ENCODE data around the gene TESK2. TPM values are rescaled to one million over a fixed set of nuclear protein-coding genes. Genes with fewer than 3 reads are reported as not detected.

TESK2 gene
- total RNA-seq, 2 experiments from 2014 or later: 4.8 to 6.7 TPM

DNA sequence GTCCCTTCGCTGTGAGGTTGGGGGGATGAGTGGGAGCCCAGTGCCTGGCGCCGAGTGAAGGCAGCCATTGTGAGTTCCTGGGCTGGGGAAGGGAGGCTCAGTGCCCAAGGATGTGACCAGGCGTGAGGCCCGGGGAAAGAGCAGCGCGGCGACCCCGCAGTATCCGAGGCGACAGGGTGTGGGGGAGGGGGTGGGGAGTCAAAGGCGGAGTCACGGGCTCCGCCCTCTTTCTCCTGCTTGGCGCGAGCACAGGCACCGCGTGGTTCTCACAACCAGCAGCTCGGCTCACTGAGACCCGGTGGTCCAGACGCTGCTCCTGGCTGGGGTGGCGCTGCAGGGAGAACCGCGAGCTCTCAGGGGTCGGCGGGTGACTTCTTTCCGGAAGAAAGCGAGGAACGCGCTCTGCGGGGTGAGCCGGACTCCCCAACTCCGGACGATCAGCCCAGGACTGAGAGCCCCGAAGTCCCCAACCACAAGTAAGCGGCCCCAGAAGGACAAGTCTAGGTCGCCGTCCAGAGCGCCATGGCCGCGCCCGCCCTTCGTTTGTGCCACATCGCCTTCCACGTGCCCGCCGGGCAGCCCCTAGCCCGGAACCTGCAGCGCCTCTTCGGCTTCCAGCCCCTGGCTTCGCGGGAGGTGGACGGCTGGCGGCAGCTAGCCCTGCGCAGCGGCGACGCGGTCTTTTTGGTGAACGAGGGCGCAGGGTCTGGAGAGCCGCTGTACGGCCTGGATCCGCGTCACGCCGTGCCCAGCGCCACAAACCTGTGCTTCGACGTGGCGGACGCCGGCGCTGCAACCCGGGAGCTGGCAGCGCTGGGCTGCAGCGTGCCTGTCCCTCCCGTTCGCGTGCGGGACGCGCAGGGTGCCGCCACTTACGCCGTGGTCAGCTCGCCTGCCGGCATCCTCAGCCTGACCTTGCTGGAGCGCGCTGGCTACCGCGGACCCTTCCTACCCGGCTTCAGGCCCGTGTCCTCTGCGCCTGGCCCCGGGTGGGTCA lies 164.0 kb downstream of the TESK2 start, which contains the start of gene HPDL:
HPDL (plus strand) TSS at position 269 of the 997 bp plus-strand sequence; CDS start at position 523, 254 bp downstream.
- H3K27ac Mint-ChIP-seq: peak within 1 kb of the TSS; percentile 46

GRCh38 chr1:45325851-45326506 lies 165.0 kb downstream of the TESK2 start:
- Mint-ChIP-seq H3K27me3 (ENCODE audit: low read depth) (no peaks in the 10 kb centered on the region), H3K27ac (peak overlapping the region; percentile 46), H3K4me1 (ENCODE audit: low read depth) (peaks cover 26% of the 10 kb centered on the region), H3K9me3 (no peaks in the 10 kb centered on the region), H3K36me3 (ENCODE audit: low read depth) (peaks cover 20% of the 10 kb centered on the region), H3K4me3 (peak overlapping the region; percentile 79)
- intact Hi-C loops (cut with micrococcal nuclease): loop anchor here (1.0 kb wide), 1 partner anchor 23 kb away; no protein-coding TSS in a partner anchor
- CTCF ChIA-PET: interaction anchor here (1.2 to 1.4 kb wide), 2 partner anchors 12 to 24 kb away, joined by 3 to 4 read pairs; no protein-coding TSS in a partner anchor
- no peak for DNase-seq

More for the DNA sequence above, 164.0 kb downstream of the TESK2 start, which contains the start of gene HPDL:
- DNase-seq: peak; percentile 74
- peak within 1 kb of the TSS; percentile 79 for H3K4me3 Mint-ChIP-seq
- peaks cover 20% of the 10 kb centered on the region for H3K36me3 Mint-ChIP-seq (ENCODE audit: low read depth)
- peaks cover 26% of the 10 kb centered on the region for H3K4me1 Mint-ChIP-seq (ENCODE audit: low read depth)
- H3K9me3 Mint-ChIP-seq: no peaks in the 10 kb centered on the region
- no peaks in the 10 kb centered on the region for H3K27me3 Mint-ChIP-seq (ENCODE audit: low read depth)
- CTCF ChIA-PET: interaction anchor here (0.5 to 1.3 kb wide), 4 partner anchors 13 to 308 kb away, joined by 3 to 6 read pairs (median 4); no protein-coding TSS in a partner anchor
- intact Hi-C loops (cut with micrococcal nuclease): loop anchor here (1.0 kb wide), 1 partner anchor 24 kb away; no protein-coding TSS in a partner anchor

DNA sequence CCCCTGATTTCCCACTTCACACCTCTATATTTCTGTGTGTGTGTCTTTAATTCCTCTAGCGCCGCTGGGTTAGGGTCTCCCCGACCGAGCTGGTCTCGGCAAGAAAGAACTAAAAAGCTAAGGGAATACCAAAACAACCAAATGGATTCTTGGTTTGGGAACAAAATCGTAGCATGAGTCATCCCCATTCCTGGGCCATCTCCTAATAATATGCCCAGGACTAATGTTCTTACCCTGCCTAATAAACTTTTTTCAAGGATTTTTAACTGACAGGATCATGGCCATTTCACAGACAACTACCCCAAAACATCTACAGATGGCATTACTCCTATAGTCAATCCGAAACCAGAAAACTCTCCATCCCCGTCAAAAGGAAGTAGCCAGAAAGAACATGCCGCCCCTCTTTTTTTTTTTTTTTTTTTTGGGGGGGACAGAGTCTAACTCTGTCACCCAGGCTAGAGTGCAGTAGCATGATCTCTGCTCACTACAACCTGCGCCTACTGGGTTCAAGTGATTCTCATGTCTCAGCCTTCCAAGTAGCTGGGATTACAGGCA lies 168.4 kb downstream of the TESK2 start:
- Mint-ChIP-seq H3K9me3 (no peaks in the 10 kb centered on the region), H3K36me3 (ENCODE audit: low read depth) (no peaks in the 10 kb centered on the region), H3K4me1 (ENCODE audit: low read depth) (peaks cover 6% of the 10 kb centered on the region), H3K27me3 (ENCODE audit: low read depth) (no peaks in the 10 kb centered on the region), H3K4me3 (no peak overlapping the region), H3K27ac (no peak overlapping the region)
- intact Hi-C loops (cut with micrococcal nuclease): no loop called here
- CTCF ChIA-PET: no interaction called here
- no peak for DNase-seq

DNA sequence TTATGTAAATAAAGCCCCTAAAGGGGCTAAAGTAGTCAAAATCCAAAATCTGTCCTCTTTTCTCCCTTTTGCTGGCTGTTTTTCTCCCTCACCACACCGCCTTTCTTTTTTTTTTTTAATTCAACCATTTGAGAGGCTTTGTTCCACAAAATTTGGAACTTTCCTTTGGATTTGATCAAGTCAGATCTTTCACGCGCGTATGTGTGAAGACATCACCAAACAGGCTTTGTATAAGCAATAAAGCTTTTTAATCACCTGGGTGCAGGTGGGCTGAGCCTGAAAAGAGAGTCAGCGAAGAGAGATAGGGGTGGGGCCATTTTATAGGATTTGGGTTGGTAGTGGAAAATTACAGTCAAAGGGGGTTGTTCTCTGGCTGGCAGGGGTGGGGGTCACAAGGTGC lies 169.5 kb downstream of the TESK2 start:
- CTCF ChIA-PET: interaction anchor here (0.7 kb wide), 2 partner anchors 152 to 248 kb away, joined by 3 read pairs; no protein-coding TSS in a partner anchor
- H3K4me3 Mint-ChIP-seq: no peak overlapping the region
- no peak for DNase-seq
- H3K27ac Mint-ChIP-seq: no peak overlapping the region
- no peaks in the 10 kb centered on the region for H3K36me3 Mint-ChIP-seq (ENCODE audit: low read depth)
- H3K27me3 Mint-ChIP-seq (ENCODE audit: low read depth): no peaks in the 10 kb centered on the region
- no peaks in the 10 kb centered on the region for H3K9me3 Mint-ChIP-seq
- intact Hi-C loops (cut with micrococcal nuclease): no loop called here
- peaks cover 2% of the 10 kb centered on the region for H3K4me1 Mint-ChIP-seq (ENCODE audit: low read depth)

DNA sequence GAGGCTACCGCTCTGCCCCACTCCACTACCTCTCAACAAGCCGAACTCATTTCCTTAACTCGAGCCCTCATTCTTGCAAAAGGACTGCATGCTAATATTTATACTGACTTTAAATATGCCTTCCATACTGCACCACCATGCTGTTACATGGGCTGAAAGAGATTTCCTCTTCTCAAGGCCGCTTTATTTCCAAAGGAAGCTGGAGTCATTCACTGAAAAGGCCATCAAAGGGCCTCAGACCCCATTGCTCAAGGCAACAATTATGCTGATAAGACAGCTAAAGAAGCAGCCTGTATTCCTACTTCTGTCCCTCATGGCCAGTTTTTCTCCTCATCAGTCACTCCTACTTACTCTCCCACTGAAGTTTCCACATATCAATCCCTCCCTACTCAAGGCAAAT lies 171.2 kb downstream of the TESK2 start:
- Mint-ChIP-seq H3K4me1 (ENCODE audit: low read depth) (no peaks in the 10 kb centered on the region), H3K36me3 (ENCODE audit: low read depth) (no peaks in the 10 kb centered on the region), H3K9me3 (no peaks in the 10 kb centered on the region), H3K27ac (no peak overlapping the region), H3K27me3 (ENCODE audit: low read depth) (no peaks in the 10 kb centered on the region), H3K4me3 (no peak overlapping the region)
- no peak for DNase-seq
- intact Hi-C loops (cut with micrococcal nuclease): no loop called here
- CTCF ChIA-PET: interaction anchor here (1.2 to 1.3 kb wide), 2 partner anchors 9 to 20 kb away, joined by 4 read pairs; no protein-coding TSS in a partner anchor

GRCh38 chr1:45317166-45317565 lies 173.8 kb downstream of the TESK2 start:
- H3K36me3 Mint-ChIP-seq (ENCODE audit: low read depth): no peaks in the 10 kb centered on the region
- H3K9me3 Mint-ChIP-seq: no peaks in the 10 kb centered on the region
- no peaks in the 10 kb centered on the region for H3K4me1 Mint-ChIP-seq (ENCODE audit: low read depth)
- H3K27me3 Mint-ChIP-seq (ENCODE audit: low read depth): no peaks in the 10 kb centered on the region
- H3K27ac Mint-ChIP-seq: no peak overlapping the region
- intact Hi-C loops (cut with micrococcal nuclease): no loop called here
- H3K4me3 Mint-ChIP-seq: no peak overlapping the region
- CTCF ChIA-PET: no interaction called here
- no peak for DNase-seq

DNA sequence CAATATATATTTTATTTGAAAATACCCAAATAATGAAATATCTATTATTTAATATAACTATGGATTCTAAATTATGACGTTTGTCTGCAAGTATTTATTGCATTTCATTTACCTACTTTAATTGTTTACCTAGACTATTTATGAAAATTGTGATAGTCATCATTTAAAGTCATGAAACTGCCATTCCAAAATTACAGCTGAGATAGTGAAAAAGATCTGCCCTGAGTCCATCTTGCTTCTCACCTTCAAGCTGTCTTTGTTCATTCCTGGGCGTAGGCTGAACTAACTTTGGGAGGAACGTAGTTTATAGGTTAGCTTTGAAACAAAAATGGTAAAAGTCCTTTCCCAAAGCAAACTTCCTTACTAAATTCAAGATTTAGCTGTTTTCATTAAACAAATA lies 176.7 kb downstream of the TESK2 start:
- Mint-ChIP-seq H3K36me3 (ENCODE audit: low read depth) (no peaks in the 10 kb centered on the region), H3K9me3 (no peaks in the 10 kb centered on the region), H3K4me1 (ENCODE audit: low read depth) (no peaks in the 10 kb centered on the region), H3K4me3 (no peak overlapping the region), H3K27me3 (ENCODE audit: low read depth) (no peaks in the 10 kb centered on the region), H3K27ac (no peak overlapping the region)
- CTCF ChIA-PET: interaction anchor here (0.7 to 0.9 kb wide), 2 partner anchors 11 to 12 kb away, joined by 3 read pairs; no protein-coding TSS in a partner anchor
- DNase-seq: no peak
- intact Hi-C loops (cut with micrococcal nuclease): no loop called here

- H3K36me3 Mint-ChIP-seq (ENCODE audit: low read depth): no peaks in the 10 kb centered on the region
- H3K27ac Mint-ChIP-seq: no peak overlapping the region
- no peaks in the 10 kb centered on the region for H3K27me3 Mint-ChIP-seq (ENCODE audit: low read depth)
- CTCF ChIA-PET: interaction anchor here (0.6 to 2.3 kb wide), 4 partner anchors 33 to 335 kb away, joined by 3 to 9 read pairs (median 4); partner anchors contain the start of genes MUTYH and TOE1
- H3K9me3 Mint-ChIP-seq: no peaks in the 10 kb centered on the region
- H3K4me1 Mint-ChIP-seq (ENCODE audit: low read depth): peaks cover 33% of the 10 kb centered on the region
- intact Hi-C loops (cut with micrococcal nuclease): no loop called here
- DNase-seq: no peak
- no peak overlapping the region for H3K4me3 Mint-ChIP-seq
Measured at GRCh38 chr1:45306905-45307304, 184.1 kb downstream of the TESK2 start.

DNA sequence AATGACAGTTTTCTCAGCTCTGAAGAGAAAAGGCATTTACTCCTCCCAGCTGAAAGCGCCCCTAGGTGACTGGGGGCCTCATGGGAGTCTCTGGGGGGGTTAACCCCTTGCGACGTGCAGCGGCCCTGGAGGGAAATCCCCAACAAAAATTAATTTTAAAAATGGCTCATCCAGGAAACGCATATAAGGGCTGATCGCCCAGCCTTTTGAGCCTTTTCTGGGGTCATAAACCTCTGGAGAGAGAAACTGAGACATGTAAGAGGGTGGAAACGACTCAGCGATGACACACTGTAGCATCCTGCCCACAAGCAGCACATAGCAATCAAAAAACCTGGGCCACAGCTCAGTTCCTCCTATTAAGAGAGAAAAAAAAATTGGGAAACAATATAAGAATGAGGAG lies 184.6 kb downstream of the TESK2 start:
- H3K27me3 Mint-ChIP-seq (ENCODE audit: low read depth): no peaks in the 10 kb centered on the region
- H3K36me3 Mint-ChIP-seq (ENCODE audit: low read depth): no peaks in the 10 kb centered on the region
- peak overlapping the region; percentile 74 for H3K27ac Mint-ChIP-seq
- peak; percentile 80 for DNase-seq
- intact Hi-C loops (cut with micrococcal nuclease): no loop called here
- peak overlapping the region; percentile 22 for H3K4me3 Mint-ChIP-seq
- CTCF ChIA-PET: interaction anchor here (0.6 to 2.3 kb wide), 4 partner anchors 34 to 335 kb away, joined by 3 to 9 read pairs (median 4); partner anchors contain the start of genes MUTYH and TOE1
- peaks cover 33% of the 10 kb centered on the region for H3K4me1 Mint-ChIP-seq (ENCODE audit: low read depth)
- H3K9me3 Mint-ChIP-seq: no peaks in the 10 kb centered on the region

DNA sequence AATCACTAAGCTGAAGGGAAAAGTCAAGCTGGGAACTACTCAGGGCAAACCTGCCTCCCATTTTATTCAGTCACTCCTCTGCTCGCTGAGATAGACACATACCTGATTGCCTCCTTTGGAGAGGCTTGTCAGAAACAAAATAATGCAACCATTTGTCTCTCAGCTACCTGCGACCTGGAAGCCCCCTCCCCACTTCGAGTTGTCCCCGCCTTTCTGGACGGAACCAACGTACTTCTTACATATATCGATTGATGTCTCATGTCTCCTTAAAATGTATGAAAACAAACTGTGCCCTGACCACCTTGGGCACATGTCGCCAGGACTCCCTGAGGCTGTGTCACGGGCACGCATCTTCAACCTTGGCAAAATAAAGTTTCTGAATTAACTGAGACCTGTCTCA lies 185.7 kb downstream of the TESK2 start:
- Mint-ChIP-seq H3K27ac (peak overlapping the region; percentile 74), H3K36me3 (ENCODE audit: low read depth) (no peaks in the 10 kb centered on the region), H3K4me3 (peak overlapping the region; percentile 33), H3K4me1 (ENCODE audit: low read depth) (peaks cover 33% of the 10 kb centered on the region), H3K9me3 (no peaks in the 10 kb centered on the region), H3K27me3 (ENCODE audit: low read depth) (no peaks in the 10 kb centered on the region)
- intact Hi-C loops (cut with micrococcal nuclease): no loop called here
- DNase-seq: no peak
- CTCF ChIA-PET: interaction anchor here (0.6 to 9.2 kb wide), 5 partner anchors 23 to 287 kb away, joined by 3 to 155 read pairs (median 3); partner anchors contain the start of genes MUTYH and TOE1

DNA sequence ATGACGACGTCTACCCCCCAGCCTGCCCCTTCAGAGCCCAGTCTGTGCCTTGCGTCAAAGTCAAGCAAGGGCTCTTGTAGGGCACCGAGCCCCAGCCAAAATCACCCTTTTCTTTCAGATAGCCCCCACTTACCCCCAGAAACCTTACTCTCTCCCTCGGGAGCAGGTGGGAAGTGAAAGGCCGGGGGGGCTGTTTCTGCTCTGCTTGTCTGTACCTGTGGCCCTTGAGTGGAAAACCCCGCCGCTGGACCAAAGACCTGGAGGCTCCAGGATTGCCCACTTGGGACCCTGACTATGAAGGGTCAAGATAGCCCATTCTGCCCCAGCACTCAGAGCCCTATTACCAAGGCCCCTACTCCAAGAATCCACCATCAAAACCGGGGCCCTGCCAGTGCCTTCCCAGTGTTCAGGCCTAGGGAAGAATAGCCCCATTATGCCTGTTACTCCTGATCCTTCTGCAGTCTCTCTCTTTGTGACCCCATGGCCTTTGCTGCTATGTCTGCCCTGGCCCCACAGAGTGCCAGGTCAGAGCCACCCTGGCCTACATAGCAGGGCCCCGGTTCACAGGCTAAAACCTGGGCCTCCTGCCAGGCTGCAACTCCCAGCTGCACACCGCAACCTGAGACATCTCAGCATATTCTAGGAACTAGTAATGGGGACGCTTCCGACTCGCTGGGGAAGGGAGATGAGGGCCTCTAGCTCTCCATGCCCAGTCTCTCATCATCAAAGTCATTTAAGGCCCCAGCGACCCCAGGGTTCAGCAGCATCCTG lies 186.5 kb downstream of the TESK2 start:
- intact Hi-C loops (cut with micrococcal nuclease): loop anchor here (5.0 kb wide), 2 partner anchors 72 to 517 kb away; partner anchors contain the start of gene BEST4
- Mint-ChIP-seq H3K9me3 (no peaks in the 10 kb centered on the region), H3K4me3 (peak overlapping the region; percentile 91), H3K4me1 (ENCODE audit: low read depth) (peaks cover 33% of the 10 kb centered on the region), H3K27me3 (ENCODE audit: low read depth) (no peaks in the 10 kb centered on the region), H3K27ac (peak overlapping the region; percentile 94), H3K36me3 (ENCODE audit: low read depth) (no peaks in the 10 kb centered on the region)
- DNase-seq: peak; percentile 36
- CTCF ChIA-PET: interaction anchor here (0.6 to 9.2 kb wide), 7 partner anchors 20 to 286 kb away, joined by 3 to 155 read pairs (median 4); partner anchors contain the start of genes MUTYH and TOE1
